Measurements from ENCODE around the gene RPGRIP1. TPM values are rescaled to one million over a fixed set of nuclear protein-coding genes. Genes with fewer than 3 reads are reported as not detected.

RPGRIP1 gene
- total RNA-seq, 2 experiments from 2014 or later, result not detected

- Mint-ChIP-seq H3K27me3 (no peaks in the 10 kb centered on the region), H3K36me3 (ENCODE audit: low read depth) (peaks cover 75% of the 10 kb centered on the region), H3K4me1 (ENCODE audit: low read depth) (peaks cover 65% of the 10 kb centered on the region), H3K9me3 (no peaks in the 10 kb centered on the region), H3K4me3 (peak overlapping the region; percentile 51), H3K27ac (peak overlapping the region; percentile 75)
- CTCF ChIA-PET, result interaction anchor here (1.0 to 6.0 kb wide), 3 partner anchors 15 to 30 kb away, joined by 3 to 56 read pairs (median 4); no protein-coding TSS in a partner anchor
- no peak for TF ChIP-seq CTCF (IDR thresholded peaks at IDR 0.05)
- POLR2A ChIA-PET, result interaction anchor here (0.7 to 6.7 kb wide), 10 partner anchors 8 to 95 kb away, joined by 3 to 146 read pairs (median 6); no protein-coding TSS in a partner anchor
- no peak for DNase-seq
- no peak for ATAC-seq
- intact Hi-C loops (cut with micrococcal nuclease), result loop anchor here (5.0 kb wide), 1 partner anchor 35 kb away; no protein-coding TSS in a partner anchor
These were observed 22.4 kb upstream of the RPGRIP1 start for GRCh38 chr14:21257394-21257909.

- CTCF ChIA-PET, result interaction anchor here (1.0 to 6.0 kb wide), 3 partner anchors 16 to 31 kb away, joined by 3 to 56 read pairs (median 4); no protein-coding TSS in a partner anchor
- ATAC-seq (no peak), DNase-seq (no peak)
- no peaks in the 10 kb centered on the region for H3K9me3 Mint-ChIP-seq
- intact Hi-C loops (cut with micrococcal nuclease), result loop anchor here (5.0 kb wide), 1 partner anchor 36 kb away; no protein-coding TSS in a partner anchor
- no peaks in the 10 kb centered on the region for H3K27me3 Mint-ChIP-seq
- peak overlapping the region; percentile 62 for H3K27ac Mint-ChIP-seq
- peak overlapping the region; percentile 36 for H3K4me3 Mint-ChIP-seq
- H3K36me3 Mint-ChIP-seq (ENCODE audit: low read depth), result peaks cover 77% of the 10 kb centered on the region
- POLR2A ChIA-PET, result interaction anchor here (0.7 to 6.7 kb wide), 11 partner anchors 8 to 94 kb away, joined by 3 to 146 read pairs (median 5); no protein-coding TSS in a partner anchor
- H3K4me1 Mint-ChIP-seq (ENCODE audit: low read depth), result peaks cover 71% of the 10 kb centered on the region
- no peak for TF ChIP-seq CTCF (IDR thresholded peaks at IDR 0.05)
These were observed 21.6 kb upstream of the RPGRIP1 start for GRCh38 chr14:21258005-21258888.

- ChIA-PET POLR2A (interaction anchor here (0.9 to 4.9 kb wide), 6 partner anchors 9 to 53 kb away, joined by 3 to 45 read pairs (median 4); no protein-coding TSS in a partner anchor), CTCF (no interaction called here)
- Mint-ChIP-seq H3K4me3 (peak overlapping the region; percentile 36), H3K9me3 (no peaks in the 10 kb centered on the region), H3K4me1 (ENCODE audit: low read depth) (peaks cover 75% of the 10 kb centered on the region), H3K36me3 (ENCODE audit: low read depth) (peaks cover 81% of the 10 kb centered on the region), H3K27ac (peak overlapping the region; percentile 62), H3K27me3 (no peaks in the 10 kb centered on the region)
- TF ChIP-seq CTCF (IDR thresholded peaks at IDR 0.05), result no peak
- DNase-seq (no peak), ATAC-seq (no peak)
- intact Hi-C loops (cut with micrococcal nuclease), result loop anchor here (5.0 kb wide), 1 partner anchor 37 kb away; no protein-coding TSS in a partner anchor
These were observed 20.7 kb upstream of the RPGRIP1 start for GRCh38 chr14:21258889-21259787.

- DNase-seq (no peak), ATAC-seq (no peak)
- POLR2A ChIA-PET, result interaction anchor here (1.0 to 4.9 kb wide), 10 partner anchors 9 to 121 kb away, joined by 3 to 45 read pairs (median 4); no protein-coding TSS in a partner anchor
- Mint-ChIP-seq H3K27me3 (no peaks in the 10 kb centered on the region), H3K4me1 (ENCODE audit: low read depth) (peaks cover 82% of the 10 kb centered on the region), H3K4me3 (peak overlapping the region; percentile 94), H3K9me3 (no peaks in the 10 kb centered on the region), H3K36me3 (ENCODE audit: low read depth) (peaks cover 89% of the 10 kb centered on the region), H3K27ac (peak overlapping the region; percentile 64)
- intact Hi-C loops (cut with micrococcal nuclease), result loop anchor here (10.0 kb wide), 1 partner anchor 1283 kb away; no protein-coding TSS in a partner anchor
- CTCF ChIA-PET, result interaction anchor here (1.2 kb wide), 1 partner anchor 20 kb away, joined by 3 read pairs; no protein-coding TSS in a partner anchor
- no peak for TF ChIP-seq CTCF (IDR thresholded peaks at IDR 0.05)
These were observed 18.1 kb upstream of the RPGRIP1 start for GRCh38 chr14:21261824-21262223.

Measured in activated CD8-positive, alpha-beta T cell treated with anti-CD3 and anti-CD28 coated beads for 36 hours (primary cell).